B cell (primary cell): ENCODE data around the gene SEPHS2.

ENCODE experiments used
- CTCF ChIP-seq: fragments of 200-600 bp; IDR thresholded peaks from one replicate; pipeline ENCODE4 v1.8.0; 2022; ENCODE audit warnings: antibody characterized with exemption, mild to moderate bottlenecking
- EZH2 ChIP-seq: IDR thresholded peaks from 2 replicates; pipeline ENCODE4 v1.6.1; 2012; ENCODE audit warnings: borderline replicate concordance, low read depth, mild to moderate bottlenecking, moderate library complexity, low read length; ENCODE audit not compliant: insufficient read depth, poor library complexity, severe bottlenecking

- no peak for TF ChIP-seq CTCF
- TF ChIP-seq EZH2 = no peak
Measured at GRCh38 chr16:30416624-30417528, 28.8 kb downstream of the SEPHS2 start.
